Smooth muscle cell (in vitro differentiated cells): ENCODE measurements around the gene FGFRL1. TPM values are rescaled to one million over a fixed set of nuclear protein-coding genes. Genes with fewer than 3 reads are reported as not detected.

Source experiments
- DNase-seq: peaks from one replicate; lab custom pipeline; 2025; ENCODE audit not compliant: unreplicated experiment; lab: John Stamatoyannopoulos, UW
- H2AFZ ChIP-seq: fragments of 200-600 bp; sonication (generic); 2 replicates; pipeline ENCODE4 v1.6.0; 2016; ENCODE audit warnings: antibody characterized with exemption, low read depth, mild to moderate bottlenecking
- H3F3A ChIP-seq: fragments of 200-600 bp; sonication (generic); 2 replicates; pipeline ENCODE4 v1.6.0; 2017; ENCODE audit warnings: antibody characterized with exemption, low read depth
- H3K27ac ChIP-seq: fragments of 200-600 bp; sonication (generic); 2 replicates; pipeline ENCODE4 v1.5.1; 2016; ENCODE audit warnings: low read depth, mild to moderate bottlenecking
- H3K27me3 ChIP-seq: fragments of 200-600 bp; sonication (generic); 2 replicates; pipeline ENCODE4 v1.6.1; 2016; ENCODE audit warnings: low read depth, mild to moderate bottlenecking
- H3K36me3 ChIP-seq: fragments of 200-600 bp; sonication (generic); 2 replicates; pipeline ENCODE4 v1.5.1; 2016; ENCODE audit warnings: low read depth
- H3K4me1 ChIP-seq: fragments of 200-600 bp; sonication (generic); 2 replicates; pipeline ENCODE4 v1.5.1; 2016; ENCODE audit warnings: low read depth
- H3K4me2 ChIP-seq: fragments of 200-600 bp; sonication (generic); 2 replicates; pipeline ENCODE4 v1.6.0; 2016; ENCODE audit warnings: mild to moderate bottlenecking
- H3K4me3 ChIP-seq: fragments of 200-600 bp; sonication (generic); 2 replicates; pipeline ENCODE4 v1.5.1; 2016; ENCODE audit warnings: mild to moderate bottlenecking
- H3K79me2 ChIP-seq: fragments of 200-600 bp; sonication (generic); 2 replicates; pipeline ENCODE4 v1.6.0; 2016; ENCODE audit warnings: low read depth, mild to moderate bottlenecking
- H3K9ac ChIP-seq: fragments of 200-600 bp; sonication (generic); 2 replicates; pipeline ENCODE4 v1.6.0; 2016; ENCODE audit warnings: low read depth
- H3K9me3 ChIP-seq: fragments of 200-600 bp; sonication (generic); replicated peaks from 2 replicates; pipeline ENCODE4 v1.5.1; 2016; ENCODE audit warnings: low read depth
- H4K20me1 ChIP-seq: fragments of 200-600 bp; sonication (generic); 2 replicates; pipeline ENCODE4 v1.6.0; 2016; ENCODE audit warnings: low read depth
- CTCF ChIP-seq: fragments of 200-600 bp; sonication (generic); IDR thresholded peaks from 2 replicates; pipeline ENCODE4 v1.5.1; 2017; ENCODE audit warnings: borderline replicate concordance, mild to moderate bottlenecking, antibody characterized with exemption; ENCODE audit not compliant: insufficient read depth, poor library complexity, severe bottlenecking
- WGBS: methylation state at CpG from one replicate; pipeline ENCODE4 v1.1.7; 2016; ENCODE audit warnings: low lambda C conversion rate; 5-methylcytosine and 5-hydroxymethylcytosine counted together
- polyA plus RNA-seq: library from polyadenylated mRNA; unstranded; fragments of >200 nt; fragmentation: Nextera tagmentation; extraction: Ambion mirVana; gene quantifications from 2 replicates; pipeline ENCODE4 v1.2.1, GENCODE V29; 2016
- total RNA-seq: library from RNA; depleted of rRNA; stranded (reverse); fragments of >200 nt; gene quantifications from 2 replicates; pipeline ENCODE4 v1.2.3, GENCODE V29; 2014

FGFRL1 gene
- total and polyA plus RNA-seq, 2 experiments from 2014 or later = 16.1 to 30.7 TPM

GRCh38 chr4:989722-990471 is 21.5 kb upstream of the FGFRL1 start:
- Histone ChIP-seq H3K4me1 (peaks cover 14% of the 10 kb centered on the region), H3K9me3 (no peaks in the 10 kb centered on the region), H4K20me1 (no peaks in the 10 kb centered on the region), H3F3A (no peaks in the 10 kb centered on the region), H3K27me3 (no peaks in the 10 kb centered on the region), H3K9ac (no peak overlapping the region), H3K4me3 (no peak overlapping the region), H3K27ac (no peak overlapping the region), H3K4me2 (no peak overlapping the region), H2AFZ (no peak overlapping the region), H3K79me2 (no peaks in the 10 kb centered on the region), H3K36me3 (no peaks in the 10 kb centered on the region)
- no peak for TF ChIP-seq CTCF
- 97% methylated on average over 58 of the region's 58 CpGs for WGBS
- DNase-seq = no peak

DNA sequence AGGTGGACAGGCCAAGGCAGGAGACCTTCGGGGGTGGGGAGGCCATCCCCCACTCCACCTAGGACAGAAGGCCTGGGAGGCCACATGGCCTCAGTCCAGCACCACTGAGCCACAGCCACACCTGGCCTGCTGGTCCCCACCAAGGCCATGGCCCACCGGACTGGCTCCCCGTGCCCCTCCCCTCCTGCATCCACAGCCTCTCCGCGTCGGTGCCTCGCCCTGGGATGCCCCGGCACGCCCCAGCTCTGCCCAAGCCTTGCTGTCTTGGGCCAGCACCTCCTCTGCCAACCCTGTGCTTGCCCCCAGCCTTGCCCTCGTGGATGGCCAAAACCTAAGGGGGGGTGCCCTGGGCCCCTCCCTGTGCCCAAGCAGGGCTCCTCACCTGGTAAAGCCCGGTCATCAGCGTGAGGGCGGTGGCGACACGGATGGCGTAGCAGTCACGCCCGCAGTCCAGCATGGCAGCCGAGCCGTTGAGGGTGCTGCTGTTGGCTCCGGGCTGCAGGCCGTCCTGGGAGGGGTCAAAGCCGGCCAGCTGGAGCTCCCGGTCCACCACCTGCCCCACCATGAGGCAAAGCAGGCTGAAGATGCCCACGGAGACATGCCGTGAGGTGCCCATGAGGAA is 20.6 kb upstream of the FGFRL1 start:
- H4K20me1 ChIP-seq = peaks cover 7% of the 10 kb centered on the region
- H3K79me2 ChIP-seq = no peaks in the 10 kb centered on the region
- no peak for DNase-seq
- H3K4me2 ChIP-seq = no peak overlapping the region
- no peaks in the 10 kb centered on the region for H3K9me3 ChIP-seq
- no peak overlapping the region for H3K27ac ChIP-seq
- no peak overlapping the region for H2AFZ ChIP-seq
- no peak for TF ChIP-seq CTCF
- peaks cover 7% of the 10 kb centered on the region for H3K27me3 ChIP-seq
- H3K36me3 ChIP-seq = no peaks in the 10 kb centered on the region
- no peaks in the 10 kb centered on the region for H3F3A ChIP-seq
- H3K9ac ChIP-seq = no peak overlapping the region
- no peak overlapping the region for H3K4me3 ChIP-seq
- peaks cover 6% of the 10 kb centered on the region for H3K4me1 ChIP-seq
- WGBS = 95% methylated on average over 25 of the region's 26 CpGs

GRCh38 chr4:991451-992296 is 19.8 kb upstream of the FGFRL1 start:
- no peak for DNase-seq
- no peaks in the 10 kb centered on the region for H3K36me3 ChIP-seq
- no peak overlapping the region for H3K27ac ChIP-seq
- peaks cover 15% of the 10 kb centered on the region for H3K27me3 ChIP-seq
- H3K4me2 ChIP-seq = no peak overlapping the region
- H4K20me1 ChIP-seq = peaks cover 15% of the 10 kb centered on the region
- H3K4me3 ChIP-seq = no peak overlapping the region
- no peak overlapping the region for H2AFZ ChIP-seq
- TF ChIP-seq CTCF = no peak
- H3K4me1 ChIP-seq = no peaks in the 10 kb centered on the region
- H3K9ac ChIP-seq = no peak overlapping the region
- no peaks in the 10 kb centered on the region for H3K9me3 ChIP-seq
- WGBS = 95% methylated on average over 50 of the region's 50 CpGs
- no peaks in the 10 kb centered on the region for H3F3A ChIP-seq
- no peaks in the 10 kb centered on the region for H3K79me2 ChIP-seq
